A673 (cell line): Measurements from ENCODE around the gene KLHDC3. TPM values are rescaled to one million over a fixed set of nuclear protein-coding genes. Genes with fewer than 3 reads are reported as not detected.

ENCODE experiments used
- BruUV-seq: library from RNA; stranded (reverse); fragments of 400-500 nt; replicated peaks from 2 replicates; lab custom pipeline; 2021; lab: Mats Ljungman, UMichigan
- CTCF ChIA-PET: fragments of 300-600 bp; sonication (Branson Sonifier 250); formaldehyde crosslinking; loops from one replicate; lab custom pipeline; 2022; ENCODE audit warnings: antibody characterized with exemption; lab: Charles Lee
- POLR2A ChIA-PET: fragments of 300-600 bp; sonication (Branson Sonifier 250); formaldehyde crosslinking; loops from one replicate; lab custom pipeline; 2022; ENCODE audit warnings: antibody characterized with exemption; ENCODE audit not compliant: low non-redundant PET; lab: Charles Lee
- DNase-seq: peaks from one replicate; pipeline ENCODE4 v3.0.0-alpha.2; 2015; ENCODE audit warnings: low spot score
- H3K27ac ChIP-seq: fragments of 200-600 bp; sonication (generic); 2 replicates; pipeline ENCODE4 v1.5.1; 2016; ENCODE audit warnings: mixed run types, low read depth, mild to moderate bottlenecking, mixed read lengths, antibody characterized with exemption, low read length; ENCODE audit not compliant: poor library complexity, severe bottlenecking
- H3K27me3 ChIP-seq: fragments of 200-600 bp; sonication (generic); replicated peaks from 2 replicates; pipeline ENCODE4 v1.6.1; 2017; ENCODE audit warnings: mixed run types, low read depth, mild to moderate bottlenecking, mixed read lengths, antibody characterized with exemption, low read length; ENCODE audit not compliant: insufficient read depth, poor library complexity
- H3K36me3 ChIP-seq: fragments of 200-600 bp; sonication (generic); 2 replicates; pipeline ENCODE4 v1.6.1; 2016; ENCODE audit warnings: mixed run types, mild to moderate bottlenecking, mixed read lengths, antibody characterized with exemption, low read length; ENCODE audit not compliant: insufficient read depth, poor library complexity, severe bottlenecking
- H3K4me1 ChIP-seq: fragments of 200-600 bp; sonication (generic); 2 replicates; pipeline ENCODE4 v1.6.1; 2017; ENCODE audit warnings: mixed run types, mild to moderate bottlenecking, mixed read lengths, antibody characterized with exemption, low read length; ENCODE audit not compliant: insufficient read depth, poor library complexity, severe bottlenecking
- H3K4me3 ChIP-seq: fragments of 200-600 bp; sonication (generic); 2 replicates; pipeline ENCODE4 v1.5.1; 2016; ENCODE audit warnings: low read depth, mixed run types, mild to moderate bottlenecking, mixed read lengths, low read length; ENCODE audit not compliant: poor library complexity, severe bottlenecking
- H3K9me3 ChIP-seq: fragments of 200-600 bp; sonication (generic); 2 replicates; pipeline ENCODE4 v1.6.1; 2016; ENCODE audit warnings: mixed run types, low read depth, mild to moderate bottlenecking, mixed read lengths, antibody characterized with exemption, low read length; ENCODE audit not compliant: poor library complexity, severe bottlenecking
- EZH2 ChIP-seq: fragments of 200-600 bp; sonication (generic); IDR thresholded peaks from 2 replicates; pipeline ENCODE4 v1.6.1; 2017; ENCODE audit warnings: borderline replicate concordance, low read depth, mild to moderate bottlenecking, mixed read lengths, antibody characterized with exemption, low read length; ENCODE audit not compliant: poor library complexity, severe bottlenecking
- intact Hi-C: fragments of 100-400 bp; cut with micrococcal nuclease; formaldehyde crosslinking; loops from one replicate; pipeline ENCODE4 v1.10.0; 2022; ENCODE audit not compliant: unreplicated experiment
- total RNA-seq: library from RNA; stranded (reverse); gene quantifications from 2 replicates; pipeline ENCODE4 v1.2.3, GENCODE V29; 2021
- TF ChIP-seq, protein P1 (sequence below): fragments of 300-800, 200-600 bp; sonication (generic); conservative IDR thresholded peaks from 2 replicates; pipeline ENCODE4 v1.5.1; 2017; ENCODE audit warnings: low read depth, mild to moderate bottlenecking, antibody characterized with exemption, low read length, moderate library complexity, mixed read lengths

The KLHDC3 gene
- total RNA-seq, 1 experiment from 2014 or later = 90.1 TPM

DNA sequence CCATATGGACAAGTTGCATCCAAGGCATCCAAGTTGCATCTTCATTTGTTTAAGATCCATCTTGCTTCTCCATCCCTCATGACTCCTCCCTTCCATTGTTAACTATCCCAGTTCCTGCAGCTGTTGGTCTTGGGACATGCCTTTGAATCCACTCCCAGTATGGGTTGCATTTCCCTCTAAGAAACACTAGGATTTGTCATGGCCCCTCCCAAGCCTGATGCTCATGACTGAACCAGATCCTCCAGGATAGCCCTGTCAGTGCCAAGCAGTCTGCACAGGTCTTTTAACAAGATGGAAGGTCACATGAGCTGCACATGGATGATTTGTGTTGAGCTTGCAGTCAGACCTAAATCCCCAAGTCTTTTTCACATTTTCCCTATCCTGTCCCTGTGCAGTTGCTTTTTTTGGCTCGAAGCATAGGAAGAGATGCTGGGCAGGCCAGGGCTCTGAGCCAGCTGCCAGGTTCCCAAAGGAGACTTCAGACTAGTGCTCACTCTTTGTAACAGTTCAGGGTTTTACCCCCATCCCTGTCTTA lies 25.5 kb upstream of the KLHDC3 start:
- DNase-seq = no peak
- Histone ChIP-seq H3K9me3 (no peaks in the 10 kb centered on the region), H3K36me3 (peaks cover 16% of the 10 kb centered on the region), H3K27ac (no peak overlapping the region), H3K27me3 (no peaks in the 10 kb centered on the region), H3K4me3 (no peak overlapping the region), H3K4me1 (peaks cover 7% of the 10 kb centered on the region)
- BruUV-seq = no TSS peak
- intact Hi-C loops = no loop called here
- POLR2A ChIA-PET = interaction anchor here (0.6 kb wide), 1 partner anchor 1822 kb away, joined by 3 read pairs; no protein-coding TSS in a partner anchor
- CTCF ChIA-PET = no interaction called here
- no peak for TF ChIP-seq EZH2
- TF ChIP-seq, protein P1, sequence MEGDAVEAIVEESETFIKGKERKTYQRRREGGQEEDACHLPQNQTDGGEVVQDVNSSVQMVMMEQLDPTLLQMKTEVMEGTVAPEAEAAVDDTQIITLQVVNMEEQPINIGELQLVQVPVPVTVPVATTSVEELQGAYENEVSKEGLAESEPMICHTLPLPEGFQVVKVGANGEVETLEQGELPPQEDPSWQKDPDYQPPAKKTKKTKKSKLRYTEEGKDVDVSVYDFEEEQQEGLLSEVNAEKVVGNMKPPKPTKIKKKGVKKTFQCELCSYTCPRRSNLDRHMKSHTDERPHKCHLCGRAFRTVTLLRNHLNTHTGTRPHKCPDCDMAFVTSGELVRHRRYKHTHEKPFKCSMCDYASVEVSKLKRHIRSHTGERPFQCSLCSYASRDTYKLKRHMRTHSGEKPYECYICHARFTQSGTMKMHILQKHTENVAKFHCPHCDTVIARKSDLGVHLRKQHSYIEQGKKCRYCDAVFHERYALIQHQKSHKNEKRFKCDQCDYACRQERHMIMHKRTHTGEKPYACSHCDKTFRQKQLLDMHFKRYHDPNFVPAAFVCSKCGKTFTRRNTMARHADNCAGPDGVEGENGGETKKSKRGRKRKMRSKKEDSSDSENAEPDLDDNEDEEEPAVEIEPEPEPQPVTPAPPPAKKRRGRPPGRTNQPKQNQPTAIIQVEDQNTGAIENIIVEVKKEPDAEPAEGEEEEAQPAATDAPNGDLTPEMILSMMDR = no peak

DNA sequence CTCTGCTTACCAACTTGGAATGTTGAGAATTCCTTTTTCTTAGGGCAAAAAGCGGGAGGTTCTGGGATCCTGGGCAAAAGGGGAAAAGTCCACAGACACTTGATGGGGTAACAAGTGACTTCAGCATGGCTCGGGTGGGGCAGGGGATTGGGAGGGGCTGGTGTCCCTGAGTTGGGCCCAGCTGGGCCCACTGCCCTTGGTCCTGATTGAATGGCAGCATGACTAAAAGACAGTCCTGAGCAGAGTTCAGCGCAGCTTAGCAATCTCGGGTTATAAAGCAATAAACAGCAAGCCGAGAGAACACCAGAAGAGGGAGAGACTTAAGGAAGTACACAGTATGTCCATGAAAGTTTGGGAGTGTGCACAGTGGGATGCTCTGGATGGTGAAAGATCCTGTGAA lies 24.1 kb upstream of the KLHDC3 start:
- POLR2A ChIA-PET = no interaction called here

DNA sequence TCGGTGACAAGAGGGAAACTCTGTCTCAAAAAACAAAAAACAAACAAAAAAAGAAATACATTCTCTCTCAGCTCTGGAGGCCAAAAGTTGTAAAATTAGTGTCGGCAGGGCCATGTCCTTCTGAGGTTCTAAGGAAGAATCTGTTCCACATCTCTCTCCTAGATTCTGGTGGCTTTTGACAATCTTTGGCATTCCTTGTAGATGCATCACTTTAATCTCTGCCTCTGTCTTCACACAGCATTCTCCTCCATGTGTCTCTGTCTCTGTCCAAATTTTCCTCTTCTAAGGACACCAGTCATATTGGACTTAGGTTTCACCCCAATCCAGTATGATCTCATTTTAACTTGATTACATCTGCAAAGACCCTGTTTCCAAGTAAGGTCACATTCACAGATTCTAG lies 20.6 kb upstream of the KLHDC3 start:
- Histone ChIP-seq H3K36me3 (peaks cover 15% of the 10 kb centered on the region), H3K27me3 (no peaks in the 10 kb centered on the region), H3K9me3 (no peaks in the 10 kb centered on the region), H3K4me1 (no peaks in the 10 kb centered on the region), H3K27ac (no peak overlapping the region), H3K4me3 (no peak overlapping the region)
- DNase-seq = no peak
- TF ChIP-seq EZH2 = no peak
- TF ChIP-seq, protein P1 = no peak
- CTCF ChIA-PET = no interaction called here
- intact Hi-C loops = no loop called here
- no TSS peak for BruUV-seq
- POLR2A ChIA-PET = interaction anchor here (0.5 kb wide), 1 partner anchor 64 kb away, joined by 13 read pairs; the partner anchor contains the start of gene CNPY3

More for the DNA sequence above, 24.1 kb upstream of the KLHDC3 start:
- no peak overlapping the region for H3K4me3 ChIP-seq
- peaks cover 7% of the 10 kb centered on the region for H3K4me1 ChIP-seq
- no peaks in the 10 kb centered on the region for H3K9me3 ChIP-seq
- intact Hi-C loops = no loop called here
- H3K36me3 ChIP-seq = peaks cover 16% of the 10 kb centered on the region
- no peak for TF ChIP-seq EZH2
- TF ChIP-seq, protein P1 = no peak
- no peaks in the 10 kb centered on the region for H3K27me3 ChIP-seq
- CTCF ChIA-PET = no interaction called here
- no peak for DNase-seq
- no TSS peak for BruUV-seq
- no peak overlapping the region for H3K27ac ChIP-seq
